Inflammatory macrophage (primary cell): ENCODE results near the gene ADAM10.
"Not testable (repeated sequence)": the region's sequence is repeated elsewhere in the genome, so short reads cannot be mapped to it uniquely, and the experiment has no call there.

Experiments
- DNase-seq, 2 donors: peaks; one replicate each; pipeline ENCODE4 v3.0.0-alpha.2; 2020 to 2022

ADAM10 gene

GRCh38 chr15:58666957-58667356 lies 82.5 kb downstream of the ADAM10 start:
- DNase-seq: peak; percentile 54 to 61

DNA sequence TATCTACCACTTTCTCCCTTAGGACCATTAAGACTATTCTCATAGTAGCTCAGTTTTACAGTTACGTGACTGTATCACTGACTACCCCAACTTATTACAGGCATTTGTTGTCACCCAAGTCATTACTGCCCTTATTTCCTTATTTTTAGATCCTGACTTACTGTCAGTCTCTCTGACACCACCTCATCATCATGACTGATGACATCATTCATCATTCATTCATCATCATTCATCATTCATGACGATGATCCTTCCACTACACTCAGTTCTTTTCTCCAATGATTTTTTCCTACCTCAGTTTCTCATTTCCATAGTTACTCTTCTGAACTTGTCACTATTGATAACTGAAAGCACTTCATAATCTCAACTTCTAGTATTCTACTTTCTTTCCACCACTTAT lies 83.8 kb downstream of the ADAM10 start:
- DNase-seq: peak; percentile 6 to 12

- no peak for DNase-seq
Observed at GRCh38 chr15:58650102-58650501, 99.4 kb downstream of the ADAM10 start.

GRCh38 chr15:58649175-58649574 lies 100.3 kb downstream of the ADAM10 start:
- no peak for DNase-seq

GRCh38 chr15:58643996-58644395 lies 105.5 kb downstream of the ADAM10 start:
- DNase-seq: no peak

DNA sequence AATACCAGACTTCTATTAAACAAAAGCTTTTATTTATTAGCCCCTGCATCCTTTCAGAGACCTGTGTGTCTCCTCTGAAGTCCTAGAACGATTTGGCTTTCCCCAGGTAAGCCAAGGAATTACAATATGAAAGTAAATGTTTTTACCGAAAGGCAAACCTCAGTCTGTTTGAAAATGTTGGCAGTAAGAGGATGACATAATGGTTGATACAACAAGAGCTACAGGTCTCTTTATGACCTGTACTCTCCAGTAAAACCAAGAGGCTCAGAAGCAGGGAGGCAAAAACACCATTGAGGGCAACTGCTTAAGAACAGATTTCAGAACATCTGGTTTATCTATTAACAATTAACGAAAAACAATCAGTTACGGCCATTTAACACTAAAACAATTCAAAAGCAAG lies 107.8 kb downstream of the ADAM10 start:
- no peak for DNase-seq

DNA sequence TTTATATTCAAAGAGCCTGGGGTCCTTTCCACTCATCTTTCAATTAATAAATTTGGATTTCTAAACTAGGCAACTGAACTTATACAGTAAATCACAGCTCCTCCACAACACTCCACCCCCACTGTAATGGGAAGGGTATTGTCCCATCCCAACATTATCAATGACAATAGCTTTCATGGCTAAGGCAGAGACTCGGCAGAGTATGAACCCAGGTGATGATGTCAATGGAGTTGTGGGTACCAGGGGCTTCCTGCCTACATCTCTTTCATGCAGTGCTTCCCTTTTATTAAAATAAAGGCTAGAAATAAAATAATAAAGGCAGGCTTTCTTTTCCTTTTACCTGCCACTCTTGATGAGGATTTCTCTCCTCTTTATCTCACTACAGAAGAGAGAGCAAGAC lies 109.5 kb downstream of the ADAM10 start:
- DNase-seq: no peak

DNA sequence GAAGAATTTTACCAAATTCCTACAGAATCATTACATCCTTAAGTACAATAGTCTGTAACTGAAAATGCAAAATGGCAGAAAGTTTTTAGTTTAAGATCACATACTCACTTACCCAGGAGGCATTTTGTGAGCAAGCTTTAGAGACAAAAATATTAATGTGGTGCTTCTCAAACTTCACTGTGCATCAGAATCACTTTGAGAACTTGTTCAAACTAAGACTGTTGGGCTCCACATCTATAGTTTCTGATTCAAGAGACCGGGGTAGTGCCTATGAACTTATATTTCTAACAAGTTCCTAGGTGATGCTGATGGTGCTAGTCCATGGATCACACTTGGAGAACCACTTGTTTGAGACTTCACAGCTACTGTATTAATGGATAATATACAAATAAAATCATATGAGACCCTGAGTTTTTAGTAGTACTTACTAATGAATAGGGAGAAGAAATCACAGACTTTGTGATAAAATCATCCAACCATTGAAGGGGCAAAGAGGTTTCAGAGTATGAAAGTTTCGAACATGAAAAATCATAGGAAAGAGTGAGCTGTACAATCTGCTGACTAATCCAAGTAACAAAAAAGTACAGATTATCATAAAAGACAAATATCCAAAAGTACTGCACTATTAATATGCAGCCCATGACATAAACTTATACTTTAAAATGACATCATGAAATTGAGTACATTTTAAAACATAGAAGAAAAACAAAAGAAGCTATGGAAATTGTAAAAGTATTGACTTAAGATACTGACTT lies 110.3 kb downstream of the ADAM10 start:
- DNase-seq: no peak

DNA sequence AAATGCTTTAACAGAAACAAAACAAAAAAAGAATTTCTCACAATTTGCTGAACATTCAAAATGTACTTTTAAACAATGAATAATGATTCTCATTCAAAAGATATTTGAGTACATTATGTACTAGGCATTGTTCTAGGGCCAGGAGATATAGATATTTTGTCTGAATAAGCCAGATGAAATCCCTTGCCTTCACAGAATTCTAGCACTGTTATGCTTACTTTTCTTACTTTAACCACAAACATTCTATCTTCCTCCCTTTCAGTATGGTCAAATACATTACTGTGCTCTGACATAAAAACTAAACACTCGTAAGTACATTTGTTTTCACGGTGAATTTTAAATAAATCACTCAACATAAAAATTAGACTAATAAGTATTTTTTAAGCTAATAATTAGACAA lies 116.7 kb downstream of the ADAM10 start:
- no peak for DNase-seq

- no peak for DNase-seq
Observed at GRCh38 chr15:58631319-58631718, 118.2 kb downstream of the ADAM10 start.

DNA sequence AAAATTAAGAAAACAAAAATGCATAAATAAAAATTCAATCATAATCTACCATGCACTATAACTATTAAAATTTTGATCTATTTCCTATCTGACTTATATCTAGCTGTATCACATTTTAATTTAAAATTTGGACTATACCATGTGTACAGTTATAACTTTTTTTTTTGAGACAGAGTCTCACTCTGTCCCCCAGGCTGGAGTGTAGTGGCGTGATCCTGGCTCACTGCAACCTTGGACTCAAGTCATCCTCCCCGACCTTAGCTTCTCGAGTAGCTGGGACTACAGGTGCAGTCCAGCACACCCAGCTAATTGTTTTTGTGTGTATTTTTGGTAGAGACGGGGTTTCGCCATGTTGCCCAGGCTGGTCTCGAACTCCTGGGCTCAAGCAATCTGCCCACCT lies 119.9 kb downstream of the ADAM10 start:
- no peak for DNase-seq

DNA sequence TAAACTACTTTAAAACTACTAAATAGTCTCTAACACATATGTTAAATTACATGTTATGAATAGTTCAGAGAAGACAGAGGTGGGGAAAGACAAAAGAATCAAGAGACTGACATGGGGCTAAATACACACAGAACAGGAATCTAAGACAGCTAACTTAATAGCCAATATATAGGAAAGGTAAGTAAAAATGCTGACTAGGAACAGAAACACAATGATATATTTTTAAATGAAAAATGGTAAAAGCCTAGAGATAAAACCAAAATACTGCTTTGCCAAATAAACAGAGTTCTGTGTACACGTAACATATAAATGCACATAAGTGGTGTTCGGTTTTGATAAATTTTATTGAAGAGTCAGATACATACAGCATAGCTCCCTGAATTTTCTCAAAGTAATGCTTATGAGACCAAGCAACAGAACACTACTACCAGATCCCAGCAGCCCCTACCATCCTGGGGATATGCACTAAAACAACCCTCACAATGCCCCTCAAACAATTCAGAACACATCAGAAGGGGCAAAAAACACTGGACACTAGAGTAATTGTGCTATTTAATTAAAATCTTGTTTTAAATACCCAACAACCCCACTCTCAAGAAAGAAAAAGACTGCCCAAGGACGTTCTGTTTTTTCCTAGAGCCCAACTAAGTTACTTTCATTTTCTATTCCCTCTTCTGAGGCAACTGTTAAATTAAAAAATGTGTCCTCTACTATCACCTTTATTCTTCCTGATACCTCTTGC lies 121.1 kb downstream of the ADAM10 start:
- no peak for DNase-seq

DNA sequence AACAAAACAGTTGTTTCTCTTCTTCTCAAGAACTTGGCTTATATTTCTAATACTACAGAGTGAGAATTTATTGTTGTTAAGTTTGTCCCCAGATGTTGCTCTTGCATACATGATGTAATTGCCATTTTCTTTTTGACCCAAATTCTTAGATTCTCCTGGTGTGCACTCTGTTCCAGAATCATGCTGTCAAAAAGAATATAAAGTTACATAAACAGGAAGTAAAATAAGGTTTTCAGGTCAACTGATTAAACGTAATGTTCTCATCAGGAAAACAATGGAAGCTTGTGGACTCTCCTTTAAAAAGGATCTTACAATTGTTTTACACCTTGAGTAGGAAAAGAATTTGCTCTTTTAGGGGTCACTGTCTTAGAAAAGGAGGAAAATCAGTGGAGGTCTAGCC lies 121.8 kb downstream of the ADAM10 start:
- DNase-seq: peak in 1 of 2 donors; percentile 16

DNA sequence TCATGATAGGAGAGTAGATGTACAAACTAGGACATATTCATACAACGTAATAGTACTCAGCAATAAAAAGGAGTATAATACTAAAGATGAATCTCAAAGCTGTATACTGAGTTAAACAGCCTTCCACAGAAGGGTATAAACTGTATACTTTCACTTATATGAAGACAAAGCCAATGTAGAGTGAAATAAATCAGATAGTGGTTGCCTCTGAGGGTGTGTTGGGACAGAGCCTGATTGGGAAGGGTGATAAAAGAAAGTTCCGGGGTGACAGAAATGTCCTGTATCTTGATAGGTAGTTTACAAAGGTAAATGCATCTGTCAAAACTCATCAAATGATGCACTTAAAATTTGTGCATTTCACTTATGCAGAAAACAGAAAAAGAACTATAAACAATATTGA lies 122.5 kb downstream of the ADAM10 start:
- no peak for DNase-seq

GRCh38 chr15:58626378-58626777 lies 123.1 kb downstream of the ADAM10 start:
- no peak for DNase-seq

- DNase-seq: no peak
Observed at GRCh38 chr15:58622877-58623276, 126.6 kb downstream of the ADAM10 start.

- DNase-seq: not testable (repeated sequence)
Observed at GRCh38 chr15:58620268-58620667, 129.2 kb downstream of the ADAM10 start.

DNA sequence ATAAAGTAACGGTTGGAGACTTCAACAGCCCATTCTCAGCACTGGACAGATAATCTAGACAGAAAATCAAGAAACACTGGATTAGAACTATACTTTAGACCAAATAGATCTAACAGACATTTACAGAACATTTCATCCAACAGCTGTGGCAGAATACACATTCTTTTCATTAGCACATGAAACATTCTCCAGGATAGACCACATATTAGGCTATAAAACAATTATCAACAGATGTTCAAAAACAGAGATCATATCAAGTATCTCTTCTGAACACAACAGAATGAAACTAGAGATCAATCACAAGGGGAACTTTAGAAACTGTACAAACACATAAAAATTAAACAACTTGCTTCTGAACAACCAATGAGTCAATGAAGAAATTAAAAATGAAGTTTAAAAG lies 133.3 kb downstream of the ADAM10 start:
- no peak for DNase-seq

DNA sequence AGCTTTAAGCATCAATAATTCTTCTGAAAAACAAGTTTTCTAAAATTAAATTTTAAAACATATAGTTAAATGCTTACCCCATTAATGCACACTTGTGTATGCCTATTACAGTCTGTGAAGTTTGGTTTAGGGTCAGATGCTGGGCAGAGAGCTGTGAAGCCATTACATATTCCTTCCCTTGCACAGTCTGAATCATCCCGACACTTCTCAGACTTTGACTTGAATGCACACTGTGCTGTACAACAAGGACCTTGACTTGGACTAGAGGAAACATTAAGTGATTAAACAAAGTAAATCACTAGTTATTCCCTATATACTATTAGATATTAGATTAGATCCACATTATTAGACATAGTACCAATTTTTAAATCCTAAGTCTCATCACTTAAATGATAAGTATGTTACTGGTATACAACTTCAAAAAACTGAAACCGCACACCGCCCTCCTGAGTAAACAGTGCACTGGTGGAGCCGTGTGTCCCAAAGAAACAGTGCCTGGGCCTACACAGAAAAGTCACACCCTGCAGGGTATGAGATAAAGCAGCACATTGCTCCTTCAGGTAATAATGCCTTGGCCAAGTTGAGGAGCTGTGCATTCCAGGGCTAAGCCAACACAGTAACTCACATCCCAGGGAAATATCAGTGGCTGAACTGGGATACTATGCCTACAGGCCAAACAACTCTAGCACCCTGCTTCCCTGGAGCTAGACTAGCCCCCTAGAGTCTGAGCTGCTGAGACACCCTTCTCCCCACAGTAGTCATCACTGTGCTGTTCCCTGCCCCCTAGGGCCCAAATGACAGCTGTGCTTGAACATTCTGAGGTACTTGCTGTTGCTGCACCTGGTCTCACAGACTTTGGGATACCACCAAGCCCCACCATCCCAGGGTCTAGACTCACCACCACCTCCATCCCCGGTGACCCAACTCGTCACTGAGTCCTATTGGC lies 137.5 kb downstream of the ADAM10 start:
- DNase-seq: no peak

- DNase-seq: no peak
Observed at GRCh38 chr15:58608711-58609110, 140.8 kb downstream of the ADAM10 start.

DNA sequence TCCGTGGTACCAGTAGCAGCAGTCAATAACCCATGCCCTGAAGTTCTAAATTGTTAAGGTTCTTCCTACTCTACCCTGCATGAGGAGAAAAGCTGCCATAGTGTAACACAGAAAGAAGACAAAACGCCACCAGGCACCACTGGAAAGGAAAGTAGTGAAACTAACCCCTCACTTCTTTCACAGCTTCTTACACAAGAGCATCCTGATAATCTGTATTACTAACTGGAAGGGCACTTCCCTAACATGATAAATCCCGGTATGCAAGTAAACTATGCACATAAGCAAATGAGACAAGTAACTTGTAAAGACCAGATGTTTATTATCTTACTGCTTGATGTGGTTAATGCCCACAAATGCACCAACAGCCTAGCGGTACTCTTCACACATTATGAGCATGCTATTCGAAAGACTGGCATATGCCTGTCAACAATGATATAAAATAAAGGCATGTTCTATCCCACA lies 141.3 kb downstream of the ADAM10 start:
- DNase-seq: peak in 1 of 2 donors; percentile 39

DNA sequence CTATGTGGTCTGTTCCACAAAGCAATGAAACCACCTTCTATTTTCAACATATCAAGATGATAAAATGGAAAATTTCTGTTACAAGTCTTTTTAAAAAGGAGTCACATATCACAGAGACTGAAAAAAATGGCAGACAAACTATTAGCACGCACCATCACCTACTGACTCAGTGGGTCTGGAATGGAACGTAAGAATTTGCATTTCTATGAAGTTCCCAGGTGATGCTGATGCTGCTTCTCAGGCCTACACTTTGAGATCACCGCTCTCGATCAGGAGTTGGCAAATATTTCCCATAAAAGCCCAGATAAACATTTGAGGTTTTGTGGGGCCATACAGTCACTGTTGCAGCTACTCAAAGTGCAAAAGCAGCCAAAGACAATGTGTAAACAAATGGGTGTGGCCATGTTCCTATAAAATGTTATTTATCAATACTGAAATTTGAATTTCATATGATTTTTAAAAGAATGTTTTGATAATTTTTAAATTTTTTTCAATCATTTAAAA lies 142.9 kb downstream of the ADAM10 start:
- DNase-seq: no peak
